A673 (cell line): ENCODE results near the gene MYO7A.

ENCODE experiments used
- CTCF ChIP-seq: fragments of 300-800, 200-600 bp; sonication (generic); conservative IDR thresholded peaks from 2 replicates; pipeline ENCODE4 v1.5.1; 2017; ENCODE audit warnings: low read depth, mild to moderate bottlenecking, antibody characterized with exemption, low read length, moderate library complexity, mixed read lengths
- EZH2 ChIP-seq: fragments of 200-600 bp; sonication (generic); IDR thresholded peaks from 2 replicates; pipeline ENCODE4 v1.6.1; 2017; ENCODE audit warnings: borderline replicate concordance, low read depth, mild to moderate bottlenecking, mixed read lengths, antibody characterized with exemption, low read length; ENCODE audit not compliant: poor library complexity, severe bottlenecking

- TF ChIP-seq CTCF: no peak
- no peak for TF ChIP-seq EZH2
Observed at GRCh38 chr11:77124041-77124440, 4.0 kb upstream of the MYO7A start.
